HepG2 (cell line): Measurements from ENCODE around the gene GDF15. TPM values are rescaled to one million over a fixed set of nuclear protein-coding genes. Genes with fewer than 3 reads are reported as not detected.

Source experiments
- ASH2L ChIP-seq: fragments of 300-600, 200-600 bp; sonication (generic); IDR thresholded peaks from 2 replicates; pipeline ENCODE4 v1.7.0; 2017; ENCODE audit warnings: low read depth, mild to moderate bottlenecking, moderate library complexity, mixed read lengths, low read length; ENCODE audit not compliant: insufficient read length
- KLF16 ChIP-seq, 2 experiments: sonication (generic) in 1 of 2; formaldehyde crosslinking in 1 of 2; IDR thresholded peaks; 2 replicates each; pipeline versions ENCODE4 v1.6.1 to v1.8.0; 2016 to 2023; ENCODE audit warnings: missing genetic modification reagents in 2 of 2, missing compliant biosample characterization in 1 of 2
- MIER3 ChIP-seq: IDR thresholded peaks from 2 replicates; pipeline ENCODE4 v1.6.1; 2016; ENCODE audit warnings: missing compliant biosample characterization, borderline replicate concordance
- NCOA1 ChIP-seq: sonication (generic); formaldehyde crosslinking; IDR thresholded peaks from 2 replicates; pipeline ENCODE4 v1.9.0; 2021; ENCODE audit warnings: missing genetic modification reagents
- POLR2A ChIP-seq, 2 experiments: IDR thresholded peaks; 2 replicates each; pipeline ENCODE4 v1.6.1; 2011; ENCODE audit warnings: low read depth in 2 of 2, low read length in 2 of 2, mild to moderate bottlenecking in 1 of 2, moderate library complexity in 1 of 2; ENCODE audit not compliant: insufficient read depth in 1 of 2
- RBFOX2 ChIP-seq: fragments of 200-400 bp; formaldehyde crosslinking; IDR thresholded peaks from 2 replicates; pipeline ENCODE4 v1.6.1; 2017; ENCODE audit warnings: low read depth, mild to moderate bottlenecking, low read length
- RFX3 ChIP-seq: IDR thresholded peaks from 2 replicates; pipeline ENCODE4 v1.6.1; 2016; ENCODE audit warnings: missing biosample characterization, missing genetic modification reagents
- SOX13 ChIP-seq, 3 experiments: fragments of 450-650 bp in 1 of 3; sonication (generic) in 1 of 3; formaldehyde crosslinking in 1 of 3; IDR thresholded peaks in 2 of 3; conservative IDR thresholded peaks in 1 of 3; 2 replicates each; pipeline versions ENCODE4 v1.5.0 to v1.6.1; 2016 to 2020; ENCODE audit warnings: antibody characterized with exemption in 1 of 3, mild to moderate bottlenecking in 1 of 3, missing compliant biosample characterization in 1 of 3, missing genetic modification reagents in 1 of 3, moderate library complexity in 1 of 3
- ZBTB7B ChIP-seq: sonication (generic); formaldehyde crosslinking; IDR thresholded peaks from 2 replicates; pipeline ENCODE4 v1.4.0; 2020; ENCODE audit warnings: missing genetic modification reagents
- ZNF224 ChIP-seq: sonication (generic); formaldehyde crosslinking; IDR thresholded peaks from 2 replicates; pipeline ENCODE4 v1.5.0; 2020; ENCODE audit warnings: mild to moderate bottlenecking, missing genetic modification reagents
- ZNF253 ChIP-seq: sonication (generic); formaldehyde crosslinking; IDR thresholded peaks from 2 replicates; pipeline ENCODE4 v1.8.0; 2022; ENCODE audit warnings: mild to moderate bottlenecking, missing genetic modification reagents, borderline replicate concordance
- polyA plus RNA-seq, 8 experiments: library from polyadenylated mRNA; depleted of rRNA in 3 of 8; stranded (reverse) in 7 of 8; unstranded in 1 of 8; fragments of >200 nt; fragmentation: Illumina TruSeq in 4 of 8; extraction: Trizol in 4 of 8; gene quantifications; 2 replicates each; pipeline versions ENCODE4 v1.2.1 to v1.2.3, GENCODE V29; 2011 to 2016; ENCODE audit warnings: low read depth in 4 of 8, missing spikeins in 1 of 8, mixed read lengths in 1 of 8; ENCODE audit not compliant: insufficient read depth in 1 of 8
- total RNA-seq, 5 experiments: library from RNA; depleted of rRNA; stranded (reverse); fragments of >200 nt; fragmentation: Illumina TruSeq; extraction: Trizol; gene quantifications; 2 replicates each; pipeline ENCODE4 v1.2.3, GENCODE V29; 2016; ENCODE audit warnings: low read depth in 1 of 5
- TF ChIP-seq, protein P1 (sequence below): sonication (generic); formaldehyde crosslinking; IDR thresholded peaks from 2 replicates; pipeline ENCODE4 v1.9.0; 2021; ENCODE audit warnings: missing genetic modification reagents, borderline replicate concordance
- TF ChIP-seq, protein P2 (sequence below): sonication (generic); formaldehyde crosslinking; IDR thresholded peaks from 2 replicates; pipeline ENCODE4 v1.4.0; 2020; ENCODE audit warnings: missing genetic modification reagents
- TF ChIP-seq, protein P3 (sequence below): sonication (generic); formaldehyde crosslinking; IDR thresholded peaks from 2 replicates; pipeline ENCODE4 v1.8.1; 2023; ENCODE audit warnings: mild to moderate bottlenecking, missing genetic modification reagents, borderline replicate concordance
- TF ChIP-seq, protein P4 (sequence below): sonication (generic); formaldehyde crosslinking; conservative IDR thresholded peaks from 2 replicates; pipeline ENCODE4 v1.4.0; 2020; ENCODE audit warnings: missing genetic modification reagents
- TF ChIP-seq, protein P5 (sequence below): sonication (generic); formaldehyde crosslinking; IDR thresholded peaks from 2 replicates; pipeline ENCODE4 v1.8.0; 2022; ENCODE audit warnings: low read depth, missing genetic modification reagents
- TF ChIP-seq, protein P6 (sequence below): sonication (generic); formaldehyde crosslinking; conservative IDR thresholded peaks from 2 replicates; pipeline ENCODE4 v1.4.0; 2020; ENCODE audit warnings: missing genetic modification reagents
- TF ChIP-seq, protein P7 (sequence below), 2 experiments: sonication (generic) in 1 of 2; formaldehyde crosslinking in 1 of 2; IDR thresholded peaks; 2 replicates each; pipeline versions ENCODE4 v1.4.0 to v1.6.1; 2018 to 2020; ENCODE audit warnings: missing genetic modification reagents in 2 of 2, borderline replicate concordance in 1 of 2, low read depth in 1 of 2, mild to moderate bottlenecking in 1 of 2, missing biosample characterization in 1 of 2

Gene GDF15
- total and polyA plus RNA-seq, 2 of the 13 experiments (the other 11 are each of a cell fraction or from before 2014, with no cell fraction given): 146 to 422 TPM

DNA sequence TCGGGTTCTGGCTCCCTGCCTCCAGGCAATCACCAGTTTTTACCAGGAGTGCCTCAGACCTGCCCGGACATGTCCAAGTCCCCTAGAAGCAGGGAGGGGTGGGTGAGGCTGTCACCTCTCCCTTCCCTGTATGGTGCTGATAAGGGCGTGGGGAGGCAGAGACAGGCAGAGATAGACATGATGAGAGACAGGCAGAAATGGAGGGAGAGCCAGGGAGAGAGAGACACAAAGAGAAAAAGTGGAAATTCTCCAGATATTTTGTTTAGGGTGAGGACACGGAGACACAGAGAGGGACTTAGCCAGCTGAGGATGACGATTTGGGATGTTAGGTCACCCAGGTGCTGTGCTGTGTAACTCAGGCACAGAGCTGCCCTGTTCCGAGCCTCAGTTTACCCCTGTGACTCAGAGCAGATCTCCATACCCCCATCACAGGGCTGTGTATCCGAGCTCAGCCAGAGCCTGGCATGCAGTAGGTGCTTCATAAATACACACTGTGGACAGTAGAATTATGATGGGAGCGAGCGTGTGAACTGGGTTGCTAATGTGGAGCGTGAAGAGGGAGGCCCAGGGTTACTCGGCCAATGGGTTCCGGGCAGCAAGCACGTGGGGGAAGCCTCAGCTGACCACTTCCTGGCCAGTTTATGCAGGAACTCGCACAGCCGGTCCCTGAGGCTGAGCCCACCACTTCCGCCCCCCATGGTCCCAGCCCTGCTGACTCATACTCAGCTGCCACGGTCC lies 11.9 kb upstream of the GDF15 start (continued):
- TF ChIP-seq, protein P1, sequence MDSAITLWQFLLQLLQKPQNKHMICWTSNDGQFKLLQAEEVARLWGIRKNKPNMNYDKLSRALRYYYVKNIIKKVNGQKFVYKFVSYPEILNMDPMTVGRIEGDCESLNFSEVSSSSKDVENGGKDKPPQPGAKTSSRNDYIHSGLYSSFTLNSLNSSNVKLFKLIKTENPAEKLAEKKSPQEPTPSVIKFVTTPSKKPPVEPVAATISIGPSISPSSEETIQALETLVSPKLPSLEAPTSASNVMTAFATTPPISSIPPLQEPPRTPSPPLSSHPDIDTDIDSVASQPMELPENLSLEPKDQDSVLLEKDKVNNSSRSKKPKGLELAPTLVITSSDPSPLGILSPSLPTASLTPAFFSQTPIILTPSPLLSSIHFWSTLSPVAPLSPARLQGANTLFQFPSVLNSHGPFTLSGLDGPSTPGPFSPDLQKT (CRISPR knock-in tag): no peak
- TF ChIP-seq, protein P2, sequence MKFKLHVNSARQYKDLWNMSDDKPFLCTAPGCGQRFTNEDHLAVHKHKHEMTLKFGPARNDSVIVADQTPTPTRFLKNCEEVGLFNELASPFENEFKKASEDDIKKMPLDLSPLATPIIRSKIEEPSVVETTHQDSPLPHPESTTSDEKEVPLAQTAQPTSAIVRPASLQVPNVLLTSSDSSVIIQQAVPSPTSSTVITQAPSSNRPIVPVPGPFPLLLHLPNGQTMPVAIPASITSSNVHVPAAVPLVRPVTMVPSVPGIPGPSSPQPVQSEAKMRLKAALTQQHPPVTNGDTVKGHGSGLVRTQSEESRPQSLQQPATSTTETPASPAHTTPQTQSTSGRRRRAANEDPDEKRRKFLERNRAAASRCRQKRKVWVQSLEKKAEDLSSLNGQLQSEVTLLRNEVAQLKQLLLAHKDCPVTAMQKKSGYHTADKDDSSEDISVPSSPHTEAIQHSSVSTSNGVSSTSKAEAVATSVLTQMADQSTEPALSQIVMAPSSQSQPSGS: peak; percentile 63
- TF ChIP-seq KLF16 (CRISPR knock-in tag; IDR thresholded peaks at IDR 0.05) (peak in 1 of 2 experiments; percentile 47; a peak in 1 of 4 replicates), ZNF253 (CRISPR knock-in tag) (peak; percentile 55; the same call in 1 of the 2 replicates), MIER3 (CRISPR knock-in tag) (peak; percentile 56; the same call in 1 of the 2 replicates), RBFOX2 (no peak; the same call in 1 of the 2 replicates), RFX3 (CRISPR knock-in tag) (no peak), ASH2L (no peak), ZNF224 (CRISPR knock-in tag) (no peak), ZBTB7B (peak; percentile 97), SOX13 (IDR thresholded peaks at IDR 0.05) (0 out of 2 replicates have a peak, but pooled peaks have one; percentile 40), SOX13 (CRISPR knock-in tag; conservative IDR thresholded peaks at IDR 0.05 in 1 of 2, IDR thresholded peaks at IDR 0.05 in 1 of 2) (peak in 1 of 2 experiments; percentile 76; a peak in 2 of 4 replicates), POLR2A (IDR thresholded peaks at IDR 0.05; ENCODE audit: insufficient read depth in 1 of 2, low read depth in 2 of 2, low read length in 2 of 2) (peak in 1 of 2 experiments; percentile 64; a peak in 2 of 4 replicates), NCOA1 (CRISPR knock-in tag) (no peak)
- TF ChIP-seq, protein P3, sequence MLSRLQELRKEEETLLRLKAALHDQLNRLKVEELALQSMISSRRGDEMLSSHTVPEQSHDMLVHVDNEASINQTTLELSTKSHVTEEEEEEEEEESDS (CRISPR knock-in tag): no peak
- TF ChIP-seq, protein P4, sequence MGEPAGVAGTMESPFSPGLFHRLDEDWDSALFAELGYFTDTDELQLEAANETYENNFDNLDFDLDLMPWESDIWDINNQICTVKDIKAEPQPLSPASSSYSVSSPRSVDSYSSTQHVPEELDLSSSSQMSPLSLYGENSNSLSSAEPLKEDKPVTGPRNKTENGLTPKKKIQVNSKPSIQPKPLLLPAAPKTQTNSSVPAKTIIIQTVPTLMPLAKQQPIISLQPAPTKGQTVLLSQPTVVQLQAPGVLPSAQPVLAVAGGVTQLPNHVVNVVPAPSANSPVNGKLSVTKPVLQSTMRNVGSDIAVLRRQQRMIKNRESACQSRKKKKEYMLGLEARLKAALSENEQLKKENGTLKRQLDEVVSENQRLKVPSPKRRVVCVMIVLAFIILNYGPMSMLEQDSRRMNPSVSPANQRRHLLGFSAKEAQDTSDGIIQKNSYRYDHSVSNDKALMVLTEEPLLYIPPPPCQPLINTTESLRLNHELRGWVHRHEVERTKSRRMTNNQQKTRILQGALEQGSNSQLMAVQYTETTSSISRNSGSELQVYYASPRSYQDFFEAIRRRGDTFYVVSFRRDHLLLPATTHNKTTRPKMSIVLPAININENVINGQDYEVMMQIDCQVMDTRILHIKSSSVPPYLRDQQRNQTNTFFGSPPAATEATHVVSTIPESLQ (CRISPR knock-in tag): no peak
- TF ChIP-seq, protein P5, sequence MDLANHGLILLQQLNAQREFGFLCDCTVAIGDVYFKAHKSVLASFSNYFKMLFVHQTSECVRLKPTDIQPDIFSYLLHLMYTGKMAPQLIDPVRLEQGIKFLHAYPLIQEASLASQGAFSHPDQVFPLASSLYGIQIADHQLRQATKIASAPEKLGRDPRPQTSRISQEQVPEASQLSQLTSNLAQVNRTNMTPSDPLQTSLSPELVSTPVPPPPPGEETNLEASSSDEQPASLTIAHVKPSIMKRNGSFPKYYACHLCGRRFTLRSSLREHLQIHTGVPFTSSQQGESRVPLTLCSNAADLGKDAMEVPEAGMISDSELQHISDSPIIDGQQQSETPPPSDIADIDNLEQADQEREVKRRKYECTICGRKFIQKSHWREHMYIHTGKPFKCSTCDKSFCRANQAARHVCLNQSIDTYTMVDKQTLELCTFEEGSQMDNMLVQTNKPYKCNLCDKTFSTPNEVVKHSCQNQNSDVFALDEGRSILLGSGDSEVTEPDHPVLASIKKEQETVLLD (CRISPR knock-in tag): no peak
- TF ChIP-seq, protein P6, sequence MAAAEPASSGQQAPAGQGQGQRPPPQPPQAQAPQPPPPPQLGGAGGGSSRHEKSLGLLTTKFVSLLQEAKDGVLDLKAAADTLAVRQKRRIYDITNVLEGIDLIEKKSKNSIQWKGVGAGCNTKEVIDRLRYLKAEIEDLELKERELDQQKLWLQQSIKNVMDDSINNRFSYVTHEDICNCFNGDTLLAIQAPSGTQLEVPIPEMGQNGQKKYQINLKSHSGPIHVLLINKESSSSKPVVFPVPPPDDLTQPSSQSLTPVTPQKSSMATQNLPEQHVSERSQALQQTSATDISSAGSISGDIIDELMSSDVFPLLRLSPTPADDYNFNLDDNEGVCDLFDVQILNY (CRISPR knock-in tag): no peak
- TF ChIP-seq, protein P7, sequence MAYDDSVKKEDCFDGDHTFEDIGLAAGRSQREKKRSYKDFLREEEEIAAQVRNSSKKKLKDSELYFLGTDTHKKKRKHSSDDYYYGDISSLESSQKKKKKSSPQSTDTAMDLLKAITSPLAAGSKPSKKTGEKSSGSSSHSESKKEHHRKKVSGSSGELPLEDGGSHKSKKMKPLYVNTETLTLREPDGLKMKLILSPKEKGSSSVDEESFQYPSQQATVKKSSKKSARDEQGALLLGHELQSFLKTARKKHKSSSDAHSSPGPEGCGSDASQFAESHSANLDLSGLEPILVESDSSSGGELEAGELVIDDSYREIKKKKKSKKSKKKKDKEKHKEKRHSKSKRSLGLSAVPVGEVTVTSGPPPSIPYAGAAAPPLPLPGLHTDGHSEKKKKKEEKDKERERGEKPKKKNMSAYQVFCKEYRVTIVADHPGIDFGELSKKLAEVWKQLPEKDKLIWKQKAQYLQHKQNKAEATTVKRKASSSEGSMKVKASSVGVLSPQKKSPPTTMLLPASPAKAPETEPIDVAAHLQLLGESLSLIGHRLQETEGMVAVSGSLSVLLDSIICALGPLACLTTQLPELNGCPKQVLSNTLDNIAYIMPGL (CRISPR knock-in tag; IDR thresholded peaks at IDR 0.05; ENCODE audit: borderline replicate concordance in 1 of 2, low read depth in 1 of 2): peak; percentile 25 to 71; a peak in 2 of 4 replicates
